ENCODE data around the gene KIF5A.
A peak's percentile ranks its signal among the peaks of the same experiment; 100 is the strongest.

The KIF5A gene

DNA sequence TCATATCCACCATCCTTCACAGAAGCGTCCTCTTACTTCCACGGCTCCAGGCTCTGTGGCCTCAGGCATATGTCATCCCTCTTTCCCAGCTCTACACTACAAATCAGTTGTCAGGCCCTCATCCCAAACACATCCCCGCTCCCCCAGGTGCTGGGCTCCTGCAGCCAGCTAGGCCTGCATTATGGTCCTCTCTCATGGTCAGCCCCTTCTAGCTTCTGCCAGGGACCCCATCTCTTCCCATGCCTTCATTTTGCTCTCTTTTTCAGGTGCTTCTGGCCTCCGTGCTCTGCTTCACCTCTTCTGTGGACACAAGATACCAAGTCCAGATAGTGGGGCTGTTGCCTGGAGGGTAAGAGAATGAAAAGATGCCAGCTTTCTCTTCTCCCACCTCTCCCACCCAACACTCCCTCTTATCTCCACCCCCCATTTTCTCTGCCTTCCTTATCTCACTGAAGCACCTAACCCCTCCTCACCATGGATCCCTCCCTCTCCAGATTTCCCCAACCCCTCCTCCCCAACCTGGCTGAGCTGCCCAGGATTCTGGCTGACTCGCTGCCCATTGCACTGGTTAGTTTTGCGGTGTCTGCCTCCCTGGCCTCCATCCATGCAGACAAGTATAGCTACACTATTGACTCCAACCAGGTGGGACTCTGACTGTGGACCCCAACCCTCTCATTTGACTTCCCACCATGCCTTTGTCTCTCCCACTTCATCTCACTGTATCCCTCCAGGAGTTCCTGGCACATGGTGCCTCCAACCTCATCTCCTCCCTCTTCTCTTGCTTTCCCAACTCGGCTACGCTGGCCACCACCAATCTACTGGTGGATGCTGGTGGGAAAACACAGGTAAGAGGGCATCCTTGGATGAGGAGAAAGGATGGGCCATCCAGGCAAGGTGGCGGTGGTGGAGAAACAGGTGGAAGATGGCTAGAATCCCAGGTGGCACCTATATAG, 72.7 kb downstream of the KIF5A start:
- DNase-seq, result no peak

GRCh38 chr12:57623385-57623784, 73.5 kb downstream of the KIF5A start:
- DNase-seq, result no peak

DNA sequence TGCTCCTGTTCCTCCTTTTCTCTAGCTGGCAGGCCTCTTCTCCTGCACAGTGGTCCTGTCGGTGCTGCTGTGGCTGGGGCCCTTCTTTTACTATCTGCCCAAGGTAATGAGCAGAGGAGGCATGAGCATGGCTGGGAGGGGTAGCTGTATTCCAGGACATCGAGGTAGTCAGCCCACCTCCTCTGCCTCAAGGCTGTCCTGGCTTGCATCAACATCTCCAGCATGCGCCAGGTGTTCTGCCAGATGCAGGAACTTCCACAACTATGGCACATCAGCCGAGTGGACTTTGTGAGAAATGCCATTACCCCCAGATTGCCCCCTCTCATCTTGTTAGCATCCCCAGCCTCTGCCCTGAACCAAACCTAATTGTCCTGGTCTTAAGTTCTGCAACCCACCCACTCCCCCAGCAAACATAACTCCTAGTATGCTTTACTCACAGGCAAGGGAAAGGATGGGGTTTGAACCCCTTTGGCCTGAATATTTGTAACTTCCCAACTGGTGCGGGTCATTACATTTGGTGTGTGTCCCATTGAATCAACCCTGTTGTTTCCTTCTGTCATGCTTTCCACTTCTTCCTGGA, 74.1 kb downstream of the KIF5A start:
- no peak for DNase-seq

- DNase-seq, result no peak
Observed at GRCh38 chr12:57624441-57625220, 74.8 kb downstream of the KIF5A start.

GRCh38 chr12:57625261-57626032, 75.6 kb downstream of the KIF5A start:
- no peak for DNase-seq

DNA sequence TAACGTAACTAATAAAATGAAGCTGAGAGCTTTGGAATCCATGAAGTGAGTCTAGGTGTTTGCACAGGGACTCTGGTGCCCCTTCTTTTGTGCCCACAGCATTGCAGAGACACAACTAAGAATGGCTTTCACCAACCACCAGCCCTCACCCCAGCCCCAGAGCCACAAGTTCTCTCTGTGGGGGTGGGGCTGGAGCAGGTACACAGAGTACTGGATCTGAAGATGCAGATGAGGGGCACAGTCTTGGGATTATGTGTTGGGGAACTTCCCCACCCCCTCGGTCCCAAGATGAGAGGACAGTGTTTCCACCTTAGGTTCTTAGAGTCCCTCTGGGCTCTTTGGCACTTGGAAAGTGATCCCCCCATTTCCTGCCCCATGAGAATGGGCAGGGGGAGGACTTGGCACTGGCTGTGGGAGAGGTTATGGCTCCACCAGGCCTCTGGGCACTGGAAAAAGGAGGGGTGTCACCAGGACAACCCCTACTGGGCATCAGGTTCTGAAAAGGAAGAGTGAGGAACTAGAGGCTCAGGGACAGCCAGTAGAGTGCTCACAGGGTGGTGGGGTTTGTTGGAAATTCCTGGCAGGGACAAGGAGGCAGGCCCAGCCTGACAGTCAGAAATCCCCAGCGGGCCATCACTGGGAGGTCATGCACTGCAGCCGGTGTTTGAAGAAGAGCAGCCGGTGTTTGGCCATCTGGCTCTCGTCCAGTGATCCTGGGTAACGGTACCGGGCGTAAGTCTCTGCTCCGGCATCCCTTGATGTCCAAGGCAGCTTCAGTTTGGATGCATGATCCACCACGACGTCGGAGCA, 76.5 kb downstream of the KIF5A start:
- no peak for DNase-seq

GRCh38 chr12:57626921-57627445, 77.1 kb downstream of the KIF5A start:
- DNase-seq, result no peak

GRCh38 chr12:57627501-57628279, 77.8 kb downstream of the KIF5A start:
- no peak for DNase-seq

- no peak for DNase-seq
Observed at GRCh38 chr12:57628280-57629191, 78.7 kb downstream of the KIF5A start.

DNA sequence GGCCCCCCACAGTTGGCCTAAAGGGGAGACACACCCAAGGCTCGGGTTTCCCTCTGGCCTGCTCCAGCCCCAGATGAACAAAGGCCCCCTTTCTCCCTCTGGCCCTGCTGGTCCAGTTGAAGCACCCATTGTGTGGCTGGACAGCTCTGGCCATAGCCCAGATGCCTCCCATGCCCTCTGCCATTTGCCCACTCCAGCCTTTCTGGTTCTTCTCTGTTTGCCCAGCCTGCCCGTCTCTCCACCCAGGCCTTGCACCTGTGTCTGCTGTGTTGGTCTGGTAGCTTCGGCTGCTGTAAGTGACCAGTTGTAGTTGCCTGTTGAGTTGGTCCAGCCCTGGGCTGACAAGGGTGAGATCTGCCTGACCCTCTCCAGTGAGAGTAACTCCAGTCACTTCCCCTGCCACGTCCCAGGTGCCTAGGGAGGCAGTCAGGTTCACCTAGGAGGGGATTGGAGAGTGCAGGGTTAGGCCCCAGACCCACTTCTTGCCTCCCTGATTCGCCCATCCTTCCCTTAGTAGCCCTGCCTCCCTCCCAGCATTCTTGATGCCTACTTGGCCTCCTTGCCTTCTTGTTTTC, 80.1 kb downstream of the KIF5A start:
- DNase-seq, result no peak

DNA sequence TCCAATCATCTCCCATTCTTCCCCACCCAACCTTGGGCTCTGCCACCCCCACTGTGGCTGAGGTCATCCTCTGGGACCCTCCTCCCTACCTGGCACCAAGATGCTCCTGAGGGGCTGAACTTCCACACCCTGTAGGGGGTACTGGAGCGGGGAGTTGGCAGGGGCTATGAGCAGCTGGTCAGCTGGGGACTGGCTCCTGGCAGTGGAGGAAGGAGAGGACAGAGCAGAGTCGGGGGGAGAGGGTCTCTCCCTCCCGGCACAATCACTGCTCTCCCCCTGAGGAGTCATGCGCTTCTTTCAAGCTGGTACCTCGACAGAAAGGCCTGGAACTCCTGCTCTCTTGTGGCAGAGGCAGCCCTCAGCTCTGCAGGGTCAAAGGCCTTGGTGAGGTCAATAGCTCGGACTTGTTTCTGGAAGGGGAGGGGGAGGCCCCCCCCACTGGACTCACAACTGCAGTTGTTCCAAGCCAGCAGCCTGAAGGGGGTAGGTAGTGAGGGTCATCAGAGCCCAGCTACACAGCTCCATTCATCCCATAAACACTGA, 81.1 kb downstream of the KIF5A start:
- DNase-seq, result no peak

DNA sequence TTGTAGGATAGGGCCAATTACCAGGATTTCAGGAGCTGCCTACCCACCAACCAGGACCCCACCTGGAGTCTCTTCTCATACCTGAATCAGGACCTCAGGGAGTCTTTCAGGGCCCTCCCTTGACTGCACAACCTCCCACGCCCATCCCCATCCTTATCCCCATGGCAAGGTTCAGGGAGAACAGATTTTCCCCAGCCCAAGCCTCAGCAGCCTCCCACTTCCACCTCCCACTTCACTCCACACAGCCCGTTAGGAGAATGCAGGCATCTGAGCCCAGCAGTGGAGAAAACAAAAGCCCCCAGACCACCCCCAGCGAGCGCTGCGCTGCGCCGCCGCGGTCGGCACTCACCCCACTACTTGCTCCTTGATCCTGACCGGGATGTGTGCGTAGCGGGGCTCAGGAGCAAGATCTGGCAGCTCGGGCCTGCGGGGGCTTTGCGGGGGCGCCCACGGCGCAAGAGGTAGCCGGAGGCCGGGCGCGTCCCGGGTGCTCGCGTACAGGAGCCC, 81.8 kb downstream of the KIF5A start:
- DNase-seq, result no peak

- no peak for DNase-seq
Observed at GRCh38 chr12:57632073-57632957, 82.5 kb downstream of the KIF5A start.

- peak; percentile 49 for DNase-seq
Observed at GRCh38 chr12:57632958-57633840, 83.4 kb downstream of the KIF5A start, which contains the start of gene B4GALNT1. TSS of gene B4GALNT1 (minus strand) at chr12:57633201. CDS start at chr12:57632132, 1,069 bp downstream.

Data from DMS79 treated with DMSO at 0.1 percent for 48 hours (cell line).